SH-SY5Y (cell line): ENCODE data around the gene CTNND2.

Source experiments
- GATA2 ChIP-seq: IDR thresholded peaks from 2 replicates; pipeline ENCODE4 v1.6.1; 2011; ENCODE audit warnings: mild to moderate bottlenecking, low read depth, low read length
- GATA3 ChIP-seq: IDR thresholded peaks from 2 replicates; pipeline ENCODE4 v1.6.1; 2011; ENCODE audit warnings: low read depth, mild to moderate bottlenecking, low read length, moderate library complexity

- TF ChIP-seq GATA2 (no peak), GATA3 (no peak)
Measured at GRCh38 chr5:11555171-11555570, 349.1 kb downstream of the CTNND2 start.
